Raji (cell line): ENCODE results near the gene JADE1.

ENCODE experiments used
- POLR2A ChIP-seq: IDR thresholded peaks from 2 replicates; pipeline ENCODE4 v1.6.1; 2011; ENCODE audit warnings: low read depth, low read length, control low read depth; ENCODE audit not compliant: insufficient read depth

Gene JADE1

GRCh38 chr4:128853741-128854140 is 44.2 kb downstream of the JADE1 start:
- TF ChIP-seq POLR2A = no peak

DNA sequence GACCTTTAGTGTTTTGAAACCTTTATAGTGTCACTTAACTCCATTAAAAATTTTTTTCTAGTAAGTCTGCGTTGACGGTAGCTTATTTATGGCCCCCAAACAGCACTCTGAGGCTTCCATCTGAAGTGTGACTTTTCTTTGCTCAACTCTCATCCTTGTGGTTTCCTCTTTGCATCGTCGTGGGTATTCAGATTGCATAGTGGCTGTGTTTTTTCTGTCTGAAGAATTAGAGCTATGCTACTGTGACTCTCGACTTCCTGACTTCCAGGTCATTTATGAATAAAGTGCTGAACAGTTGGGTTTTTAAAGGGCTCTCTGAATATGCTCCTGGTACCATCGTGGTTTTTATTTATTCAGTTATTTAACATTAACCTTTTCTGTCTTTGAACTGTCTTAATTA is 44.9 kb downstream of the JADE1 start:
- TF ChIP-seq POLR2A = no peak

DNA sequence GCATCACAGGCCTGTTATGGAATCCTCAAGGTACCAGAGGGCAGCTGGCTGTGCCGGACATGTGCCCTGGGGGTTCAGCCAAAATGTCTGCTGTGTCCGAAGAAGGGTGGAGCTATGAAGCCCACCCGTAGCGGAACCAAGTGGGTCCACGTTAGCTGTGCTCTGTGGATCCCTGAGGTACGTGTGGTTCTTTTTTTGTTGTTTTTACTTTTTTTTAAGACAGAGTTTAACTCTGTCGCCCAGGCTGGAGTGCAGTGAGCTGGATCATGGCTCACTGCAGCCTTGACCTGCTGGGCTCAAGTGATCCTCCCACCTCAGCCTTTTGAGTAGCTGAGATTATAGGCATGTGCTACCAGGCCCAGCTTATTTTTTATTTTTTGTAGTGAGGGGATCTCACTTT is 46.1 kb downstream of the JADE1 start:
- TF ChIP-seq POLR2A = no peak

GRCh38 chr4:128856246-128856645 is 46.7 kb downstream of the JADE1 start:
- no peak for TF ChIP-seq POLR2A

- TF ChIP-seq POLR2A = no peak
These were observed 49.6 kb downstream of the JADE1 start for GRCh38 chr4:128858879-128859671.

DNA sequence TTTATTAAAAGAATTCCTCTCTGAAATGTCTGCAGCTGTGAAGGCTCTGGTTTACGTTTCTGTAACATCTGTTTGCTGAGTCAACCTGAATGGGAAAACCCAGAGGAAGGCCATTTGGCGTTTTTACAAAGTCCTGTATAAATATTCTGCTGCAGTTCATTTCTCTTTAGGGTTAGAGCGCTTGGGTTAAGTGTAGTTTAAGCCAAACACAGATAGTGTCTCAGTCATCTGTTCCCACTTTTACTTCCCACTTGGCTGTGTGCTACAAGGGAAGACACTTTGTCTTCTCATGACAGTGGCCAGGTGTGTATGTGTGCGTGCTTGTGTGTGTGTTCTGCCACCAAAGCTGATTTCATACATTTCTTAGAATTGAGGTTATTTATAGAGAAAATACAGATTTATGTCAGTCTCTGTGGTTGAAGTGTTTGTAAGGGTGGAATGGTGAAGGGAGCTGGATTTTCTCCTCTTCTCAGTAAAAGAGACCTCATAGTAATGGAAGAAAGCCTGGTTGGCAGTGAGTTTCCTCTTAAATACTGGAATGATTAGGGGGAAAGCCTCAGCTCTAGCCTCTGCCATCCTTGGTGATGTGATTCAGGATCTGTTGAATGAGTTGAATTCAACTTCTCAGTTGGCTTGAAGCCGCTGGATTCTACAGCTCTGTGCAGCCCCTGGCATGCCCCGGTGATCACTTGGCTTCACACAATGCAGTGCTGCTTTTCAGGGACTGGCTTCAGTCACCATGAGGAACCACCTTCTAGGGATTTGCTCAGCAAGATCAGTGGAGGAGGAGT is 50.6 kb downstream of the JADE1 start:
- no peak for TF ChIP-seq POLR2A

DNA sequence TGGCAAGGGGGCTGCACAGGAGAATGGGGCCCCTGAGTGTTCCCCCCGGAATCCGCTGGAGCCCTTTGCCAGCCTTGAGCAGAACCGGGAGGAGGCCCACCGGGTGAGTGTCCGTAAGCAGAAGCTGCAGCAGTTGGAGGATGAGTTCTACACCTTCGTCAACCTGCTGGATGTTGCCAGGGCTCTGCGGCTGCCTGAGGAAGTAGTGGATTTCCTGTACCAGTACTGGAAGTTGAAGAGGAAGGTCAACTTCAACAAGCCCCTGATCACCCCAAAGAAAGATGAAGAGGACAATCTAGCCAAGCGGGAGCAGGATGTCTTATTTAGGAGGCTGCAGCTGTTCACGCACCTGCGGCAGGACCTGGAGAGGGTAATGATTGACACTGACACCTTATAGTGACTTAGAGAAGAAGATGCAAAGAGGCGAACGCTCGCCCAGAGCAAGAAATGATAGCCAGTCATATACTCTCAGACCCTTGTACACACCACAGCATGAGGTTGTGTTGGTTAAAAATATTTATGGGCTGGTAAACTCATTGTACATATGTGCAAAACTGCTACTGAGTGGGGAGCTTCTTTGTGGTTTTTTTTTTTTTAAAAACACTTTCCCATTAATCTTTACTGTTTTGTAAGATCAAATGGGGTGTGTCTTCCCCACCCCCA is 52.5 kb downstream of the JADE1 start:
- TF ChIP-seq POLR2A = no peak

- no peak for TF ChIP-seq POLR2A
These were observed 53.3 kb downstream of the JADE1 start for GRCh38 chr4:128862608-128863311.

- TF ChIP-seq POLR2A = no peak
These were observed 54.0 kb downstream of the JADE1 start for GRCh38 chr4:128863312-128864075.

DNA sequence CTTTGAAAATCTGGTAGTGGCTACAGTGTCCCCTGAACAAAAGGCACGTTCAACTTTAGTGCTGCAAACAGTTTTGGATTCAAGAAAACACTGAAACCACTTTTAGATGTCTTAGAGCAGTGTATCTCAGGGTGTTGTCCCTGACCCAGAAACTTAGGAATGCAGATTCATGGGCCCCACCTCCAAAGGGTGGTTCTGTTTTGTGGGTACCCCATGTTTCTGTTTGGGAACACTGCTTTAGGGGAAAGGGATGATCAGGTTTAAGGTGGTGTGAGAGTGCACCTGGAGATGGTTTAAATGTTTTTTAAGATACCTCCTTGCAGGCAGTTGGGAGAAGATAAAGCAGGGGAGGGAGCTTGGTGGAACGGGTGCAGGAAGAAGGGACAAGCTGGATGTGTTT is 55.6 kb downstream of the JADE1 start:
- TF ChIP-seq POLR2A = no peak

DNA sequence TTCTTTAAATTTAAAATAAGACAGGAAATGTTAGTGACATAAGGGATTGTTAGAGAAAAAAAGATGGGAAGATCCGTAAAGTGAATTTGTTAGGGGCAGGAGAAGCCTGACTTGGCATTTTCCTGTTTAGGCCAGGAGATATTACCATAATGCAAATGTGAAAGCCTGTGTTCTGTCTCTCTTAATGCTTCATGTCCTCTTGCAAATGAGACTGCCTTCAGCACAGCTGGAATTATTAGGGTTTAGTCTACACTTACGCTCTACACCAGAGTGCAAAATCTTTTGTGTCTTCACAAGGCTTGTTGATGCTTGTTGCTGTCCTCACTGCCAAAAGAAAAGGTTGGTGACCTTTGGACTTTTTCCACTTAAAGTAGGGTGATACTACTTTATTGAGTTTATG is 56.8 kb downstream of the JADE1 start:
- no peak for TF ChIP-seq POLR2A

GRCh38 chr4:128866691-128867090 is 57.2 kb downstream of the JADE1 start:
- TF ChIP-seq POLR2A = no peak

GRCh38 chr4:128868758-128869157 is 59.3 kb downstream of the JADE1 start:
- no peak for TF ChIP-seq POLR2A

- no peak for TF ChIP-seq POLR2A
These were observed 60.4 kb downstream of the JADE1 start for GRCh38 chr4:128869776-128870509.
